H1 (cell line): Measurements from ENCODE around the gene LDLRAD4. TPM values are rescaled to one million over a fixed set of nuclear protein-coding genes. Genes with fewer than 3 reads are reported as not detected.

Source experiments
- CTCF ChIA-PET: fragments of 300-600 bp; sonication (Branson Sonifier 250); formaldehyde crosslinking; loops from one replicate; lab custom pipeline; 2021; ENCODE audit not compliant: partially characterized antibody; lab: Charles Lee
- POLR2A ChIA-PET: fragments of 300-600 bp; sonication (Branson Sonifier 250); formaldehyde crosslinking; loops from one replicate; lab custom pipeline; 2021; ENCODE audit warnings: inconsistent platforms; ENCODE audit not compliant: partially characterized antibody; lab: Charles Lee
- DNase-seq, 2 experiments: peaks; one replicate each; pipeline versions ENCODE4 v3.0.0 to v3.0.0-alpha.2; 2010 to 2022; ENCODE audit warnings: low spot score in 2 of 2, low read depth in 1 of 2, mixed read lengths in 1 of 2
- FAIRE-seq: peaks from 2 replicates; lab custom pipeline; 2011; peaks lifted over from hg19 to GRCh38; lab: Jason Lieb, UNC
- H2AFZ ChIP-seq: 2 replicates; pipeline ENCODE4 v1.8.1; 2012; ENCODE audit warnings: low read length, inconsistent platforms
- H2AK5ac ChIP-seq: 2 replicates; pipeline ENCODE4 v1.6.1; 2013; ENCODE audit warnings: low read depth, low read length
- H2BK120ac ChIP-seq: replicated peaks from 2 replicates; pipeline ENCODE3; 2013; ENCODE audit warnings: low read depth, low read length, inconsistent platforms
- H2BK12ac ChIP-seq: 2 replicates; pipeline ENCODE4 v1.6.1; 2013; ENCODE audit warnings: low read depth, low read length
- H2BK15ac ChIP-seq: 2 replicates; pipeline ENCODE4 v1.6.1; 2013; ENCODE audit warnings: low read length
- H2BK20ac ChIP-seq: 2 replicates; pipeline ENCODE4 v1.6.1; 2013; ENCODE audit warnings: low read length
- H2BK5ac ChIP-seq: 2 replicates; pipeline ENCODE4 v1.6.1; 2013; ENCODE audit warnings: low read depth, low read length
- H3K14ac ChIP-seq: 2 replicates; pipeline ENCODE4 v1.6.1; 2013; ENCODE audit warnings: inconsistent platforms; ENCODE audit not compliant: insufficient read length
- H3K18ac ChIP-seq: 2 replicates; pipeline ENCODE4 v1.6.1; 2013; ENCODE audit warnings: low read length; ENCODE audit errors: extremely low read depth
- H3K23ac ChIP-seq: 2 replicates; pipeline ENCODE4 v1.6.1; 2013; ENCODE audit warnings: inconsistent platforms; ENCODE audit not compliant: insufficient read length
- H3K23me2 ChIP-seq: 2 replicates; pipeline ENCODE4 v1.6.1; 2013; ENCODE audit warnings: low read depth, low read length
- H3K27ac ChIP-seq: 2 replicates; pipeline ENCODE4 v1.6.1; 2011; ENCODE audit warnings: low read depth, low read length, inconsistent platforms
- H3K27me3 ChIP-seq, 4 experiments: replicated peaks in 1 of 4; 1 replicate in 1 of 4; 2 replicates in 3 of 4; pipeline versions ENCODE4 v1.6.1 to v1.8.1; 2011 to 2013; ENCODE audit warnings: low read length in 3 of 4, mild to moderate bottlenecking in 3 of 4, inconsistent platforms in 2 of 4, mixed read lengths in 2 of 4, moderate library complexity in 1 of 4; ENCODE audit not compliant: control insufficient read depth in 3 of 4, insufficient read depth in 3 of 4; ENCODE audit errors: extremely low read depth in 1 of 4
- H3K36me3 ChIP-seq, 4 experiments: 2 replicates each; pipeline versions ENCODE4 v1.6.1 to v1.8.1; 2011 to 2013; ENCODE audit warnings: mild to moderate bottlenecking in 4 of 4, low read length in 3 of 4, moderate library complexity in 2 of 4, control low read depth in 1 of 4, inconsistent platforms in 1 of 4; ENCODE audit not compliant: insufficient read depth in 4 of 4, control insufficient read depth in 2 of 4
- H3K4ac ChIP-seq: replicated peaks from 2 replicates; pipeline ENCODE3; 2013; ENCODE audit warnings: low read length, low read depth, mixed read lengths, inconsistent platforms; ENCODE audit not compliant: insufficient read length
- H3K4me1 ChIP-seq, 4 experiments: replicated peaks in 1 of 4; 1 replicate in 1 of 4; 2 replicates in 3 of 4; pipeline versions ENCODE4 v1.6.1 to v1.8.1; 2011 to 2013; ENCODE audit warnings: low read length in 3 of 4, inconsistent platforms in 2 of 4, mixed read lengths in 1 of 4; ENCODE audit not compliant: insufficient read depth in 4 of 4, control insufficient read depth in 3 of 4
- H3K4me2 ChIP-seq, 2 experiments: 2 replicates each; pipeline versions ENCODE4 v1.6.1 to v1.8.1; 2011 to 2013; ENCODE audit warnings: low read depth in 2 of 2, low read length in 2 of 2, control low read depth in 1 of 2, inconsistent platforms in 1 of 2, mild to moderate bottlenecking in 1 of 2; ENCODE audit not compliant: insufficient read depth in 1 of 2
- H3K4me3 ChIP-seq, 4 experiments: fragments of 200-600, 300-600 bp in 1 of 4; sonication (generic), shearing (Covaris generic), sonication (Bioruptor Twin) in 1 of 4; 2 replicates each; pipeline versions ENCODE4 v1.5.1 to v1.8.1; 2011 to 2016; ENCODE audit warnings: low read length in 4 of 4, low read depth in 3 of 4, control low read depth in 2 of 4, inconsistent platforms in 2 of 4, mild to moderate bottlenecking in 2 of 4, mixed read lengths in 1 of 4, moderate library complexity in 1 of 4; ENCODE audit not compliant: insufficient read depth in 2 of 4; ENCODE audit errors: extremely low read depth in 1 of 4
- H3K56ac ChIP-seq: replicated peaks from 2 replicates; pipeline ENCODE3; 2013; ENCODE audit warnings: low read depth, mild to moderate bottlenecking, mixed read lengths, low read length, inconsistent platforms; ENCODE audit not compliant: insufficient read length
- H3K79me1 ChIP-seq: 2 replicates; pipeline ENCODE4 v1.6.1; 2013; ENCODE audit warnings: low read depth, low read length, control low read depth
- H3K79me2 ChIP-seq, 2 experiments: 2 replicates each; pipeline versions ENCODE4 v1.6.1 to v1.8.1; 2012 to 2013; ENCODE audit warnings: low read length in 2 of 2, mild to moderate bottlenecking in 2 of 2, inconsistent platforms in 1 of 2; ENCODE audit not compliant: insufficient read depth in 2 of 2, control insufficient read depth in 1 of 2
- H3K9ac ChIP-seq, 4 experiments: replicated peaks in 1 of 4; 1 replicate in 1 of 4; 2 replicates in 3 of 4; pipeline versions ENCODE4 v1.6.1 to v1.8.1; 2011 to 2013; ENCODE audit warnings: low read depth in 3 of 4, low read length in 3 of 4, control low read depth in 2 of 4, mild to moderate bottlenecking in 2 of 4, moderate library complexity in 2 of 4, inconsistent platforms in 1 of 4; ENCODE audit errors: extremely low read depth in 1 of 4
- H3K9me3 ChIP-seq, 2 experiments: 2 replicates each; pipeline versions ENCODE4 v1.6.1 to v1.8.1; 2012 to 2013; ENCODE audit warnings: mild to moderate bottlenecking in 2 of 2, moderate library complexity in 2 of 2, control low read depth in 1 of 2, inconsistent platforms in 1 of 2, low read depth in 1 of 2, low read length in 1 of 2, mixed read lengths in 1 of 2; ENCODE audit not compliant: insufficient read depth in 2 of 2
- H4K20me1 ChIP-seq, 2 experiments: replicated peaks in 1 of 2; 2 replicates each; pipeline versions ENCODE3 to v1.8.1; 2011 to 2013; ENCODE audit warnings: inconsistent platforms in 2 of 2, low read length in 2 of 2, mild to moderate bottlenecking in 1 of 2; ENCODE audit not compliant: insufficient read depth in 2 of 2, control insufficient read depth in 1 of 2
- H4K5ac ChIP-seq: 2 replicates; pipeline ENCODE4 v1.6.1; 2013; ENCODE audit warnings: low read length, low read depth, mixed read lengths, inconsistent platforms; ENCODE audit not compliant: insufficient read length
- H4K8ac ChIP-seq: 2 replicates; pipeline ENCODE4 v1.8.0; 2013; ENCODE audit warnings: mild to moderate bottlenecking, moderate library complexity, low read length, inconsistent platforms; ENCODE audit not compliant: insufficient read depth; ENCODE audit errors: extremely low read depth
- H4K91ac ChIP-seq: replicated peaks from 2 replicates; pipeline ENCODE3; 2013; ENCODE audit warnings: low read length, mixed read lengths, inconsistent platforms; ENCODE audit not compliant: insufficient read length
- BRCA1 ChIP-seq: IDR thresholded peaks from 2 replicates; pipeline ENCODE4 v1.6.1; 2012; ENCODE audit warnings: low read depth, low read length, improper control_type of control experiment
- EP300 ChIP-seq, 2 experiments: IDR thresholded peaks; 1 replicate in 1 of 2; 2 replicates in 1 of 2; pipeline ENCODE4 v1.6.1; 2011 to 2012; ENCODE audit warnings: low read depth in 2 of 2, low read length in 2 of 2, mild to moderate bottlenecking in 2 of 2, borderline replicate concordance in 1 of 2, inconsistent platforms in 1 of 2, moderate library complexity in 1 of 2
- KDM4A ChIP-seq: IDR thresholded peaks from one replicate; pipeline ENCODE4 v1.7.1; 2012; ENCODE audit warnings: low read depth, mild to moderate bottlenecking, moderate library complexity, low read length, inconsistent platforms; ENCODE audit not compliant: severe bottlenecking
- POU5F1 ChIP-seq: IDR thresholded peaks from 2 replicates; pipeline ENCODE4 v1.6.1; 2011; ENCODE audit warnings: low read depth, mild to moderate bottlenecking, low read length, moderate library complexity
- RAD21 ChIP-seq, 2 experiments: IDR thresholded peaks in 1 of 2; conservative IDR thresholded peaks in 1 of 2; 2 replicates each; pipeline ENCODE4 v1.6.1; 2011; ENCODE audit warnings: low read depth in 2 of 2, low read length in 2 of 2, improper control_type of control experiment in 1 of 2, inconsistent platforms in 1 of 2, mild to moderate bottlenecking in 1 of 2, moderate library complexity in 1 of 2
- RXRA ChIP-seq: IDR thresholded peaks from 2 replicates; pipeline ENCODE4 v1.6.1; 2011; ENCODE audit warnings: low read depth, mild to moderate bottlenecking, low read length, moderate library complexity; ENCODE audit not compliant: insufficient read depth
- TEAD4 ChIP-seq: IDR thresholded peaks from 2 replicates; pipeline ENCODE4 v1.6.1; 2012; ENCODE audit warnings: low read depth, low read length, inconsistent platforms, mixed read lengths
- WGBS, 2 experiments: shearing (Covaris generic) in 1 of 2; methylation state at CpG; one replicate each; pipeline versions ENCODE4 v1.1.6 to v1.1.7; 2013 to 2015; ENCODE audit warnings: low lambda C conversion rate in 2 of 2, mixed read lengths in 2 of 2, inconsistent platforms in 1 of 2, low coverage in 1 of 2, missing lambda C conversion rate in 1 of 2; ENCODE audit not compliant: insufficient replicate concordance in 2 of 2, insufficient coverage in 1 of 2, insufficient read length in 1 of 2; ENCODE audit errors: extremely low coverage in 1 of 2, missing lambda C conversion rate in 1 of 2; 5-methylcytosine and 5-hydroxymethylcytosine counted together
- polyA plus RNA-seq, 7 experiments: library from polyadenylated mRNA; depleted of rRNA in 3 of 7; stranded (reverse) in 5 of 7; unstranded in 2 of 7; fragments of >200 nt in 5 of 7; fragments of 200-250 nt in 2 of 7; gene quantifications; 1 replicate in 5 of 7; 2 replicates in 1 of 7; 4 replicates in 1 of 7; pipeline versions ENCODE4 v1.2.1 to v1.2.3, GENCODE V29; 2011 to 2013; ENCODE audit warnings: missing spikeins in 2 of 7, mixed read lengths in 2 of 7
- total RNA-seq: library from RNA; stranded (reverse); fragmentation: NEBNext Ultra II Directional; extraction: Animal tissue kit (Norgen Biotek cat#: 25700); gene quantifications from 2 replicates; pipeline ENCODE4 v1.2.1, GENCODE V29; 2021

LDLRAD4 gene
- total and polyA plus RNA-seq, 2 of the 8 experiments (the other 6 are each of a cell fraction or from before 2014, with no cell fraction given) = 0.77 to 1.4 TPM

GRCh38 chr18:13369353-13369752 lies 150.8 kb downstream of the LDLRAD4 start:
- CTCF ChIA-PET = no interaction called here
- H4K20me1 ChIP-seq = no peaks in the 10 kb centered on the region
- no peaks in the 10 kb centered on the region for H3K23me2 ChIP-seq
- no peak overlapping the region for H2BK15ac ChIP-seq
- no peak overlapping the region for H2AK5ac ChIP-seq
- no peaks in the 10 kb centered on the region for H3K79me2 ChIP-seq
- no peaks in the 10 kb centered on the region; a peak in 1 of 7 replicates for H3K27me3 ChIP-seq
- H3K27ac ChIP-seq = no peak overlapping the region
- no peak overlapping the region for H3K4ac ChIP-seq
- DNase-seq = no peak
- H2BK12ac ChIP-seq = no peak overlapping the region
- H3K56ac ChIP-seq = no peak overlapping the region
- TF ChIP-seq KDM4A (no peak), TEAD4 (no peak), EP300 (IDR thresholded peaks at IDR 0.05; ENCODE audit: borderline replicate concordance in 1 of 2, low read depth in 2 of 2, low read length in 2 of 2) (no peak), RAD21 (IDR thresholded peaks at IDR 0.05 in 1 of 2, conservative IDR thresholded peaks at IDR 0.05 in 1 of 2; ENCODE audit: low read depth in 2 of 2, low read length in 2 of 2) (no peak), BRCA1 (no peak), RXRA (no peak), POU5F1 (no peak)
- FAIRE-seq = no peak
- no peak overlapping the region for H3K4me2 ChIP-seq
- no peak overlapping the region for H2BK5ac ChIP-seq
- H4K91ac ChIP-seq = no peak overlapping the region
- H2BK120ac ChIP-seq = no peak overlapping the region
- no peak overlapping the region for H3K14ac ChIP-seq
- no peak overlapping the region for H4K5ac ChIP-seq
- no peak overlapping the region for H3K23ac ChIP-seq
- H3K9ac ChIP-seq = no peak overlapping the region
- POLR2A ChIA-PET = no interaction called here
- H4K8ac ChIP-seq = no peak overlapping the region
- no peaks in the 10 kb centered on the region for H3K9me3 ChIP-seq
- H3K36me3 ChIP-seq = no peaks in the 10 kb centered on the region
- no peak overlapping the region for H2BK20ac ChIP-seq
- no peak overlapping the region for H2AFZ ChIP-seq
- 92% methylated on average over 9 of the region's 9 CpGs; no CpG with 5 or more reads in 1 of the 2 experiments for WGBS, 2 experiments
- peaks cover 0 to 4% (median under 1%) of the 10 kb centered on the region in 4 experiments; a peak in 2 of 7 replicates for H3K4me1 ChIP-seq
- no peak overlapping the region for H3K18ac ChIP-seq
- H3K4me3 ChIP-seq = no peak overlapping the region
- H3K79me1 ChIP-seq = no peaks in the 10 kb centered on the region
